Measurements from ENCODE around the gene CACNA2D4.

CACNA2D4 gene

GRCh38 chr12:1773937-1774655 lies 144.4 kb downstream of the CACNA2D4 start:
- DNase-seq (ENCODE audit: low read depth) = no peak
- H3K4me3 ChIP-seq (ENCODE audit: low read depth, low read length) = no peak overlapping the region

GRCh38 chr12:1769809-1770494 lies 148.5 kb downstream of the CACNA2D4 start:
- no peak for DNase-seq (ENCODE audit: low read depth)

DNA sequence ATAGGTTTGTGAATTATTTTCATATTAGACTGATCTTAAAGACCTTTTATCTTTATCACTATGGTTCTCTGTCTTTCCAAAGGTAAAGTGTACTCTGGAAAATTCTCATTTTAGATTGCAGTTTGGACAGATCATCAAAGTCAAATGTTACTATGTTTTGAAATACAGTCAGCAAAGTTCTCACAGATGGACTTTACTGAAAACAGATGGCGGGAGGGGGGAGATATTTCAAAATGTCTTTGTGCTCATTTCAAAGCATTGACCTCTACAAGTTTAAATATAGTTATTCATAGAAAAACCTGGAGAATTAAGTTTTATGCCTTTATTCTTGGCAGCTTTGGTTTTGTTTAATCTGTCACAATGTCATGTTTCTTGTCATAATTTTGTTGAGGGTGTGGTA lies 149.8 kb downstream of the CACNA2D4 start:
- H3K4me3 ChIP-seq (ENCODE audit: low read depth, low read length) = no peak overlapping the region
- no peak for DNase-seq (ENCODE audit: low read depth)

More at GRCh38 chr12:1769809-1770494, 148.5 kb downstream of the CACNA2D4 start:
- H3K4me3 ChIP-seq (ENCODE audit: low read depth, low read length) = no peak overlapping the region

- DNase-seq (ENCODE audit: low read depth) = no peak
- no peak overlapping the region for H3K4me3 ChIP-seq (ENCODE audit: low read depth, low read length)
Measured at GRCh38 chr12:1767407-1768090, 150.9 kb downstream of the CACNA2D4 start.

DNA sequence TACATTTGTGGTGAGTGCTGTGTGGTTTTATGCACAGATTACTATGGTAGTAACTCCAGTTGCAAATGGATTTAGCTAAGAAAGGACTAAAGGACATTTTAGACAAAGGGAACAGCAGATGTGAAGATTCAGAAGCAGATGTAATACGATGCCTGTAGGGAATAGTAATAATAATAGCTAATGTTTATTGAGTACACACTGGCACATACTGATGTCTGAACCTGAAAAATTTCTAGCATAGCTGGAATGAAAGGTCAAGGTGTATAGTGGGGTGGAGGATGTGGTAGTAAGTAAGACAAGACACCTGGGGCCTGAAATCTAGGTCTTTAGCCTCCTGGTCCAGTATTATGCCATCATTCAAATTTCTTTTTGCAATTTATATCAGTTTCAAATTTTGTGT lies 152.3 kb downstream of the CACNA2D4 start:
- no peak for DNase-seq (ENCODE audit: low read depth)

GRCh38 chr12:1763153-1763552 lies 155.3 kb downstream of the CACNA2D4 start:
- no peak overlapping the region for H3K4me3 ChIP-seq (ENCODE audit: low read depth, low read length)
- no peak for DNase-seq (ENCODE audit: low read depth)

More for the DNA sequence above, 152.3 kb downstream of the CACNA2D4 start:
- H3K4me3 ChIP-seq (ENCODE audit: low read depth, low read length) = no peak overlapping the region

- no peak overlapping the region for H3K4me3 ChIP-seq (ENCODE audit: low read depth, low read length)
- DNase-seq (ENCODE audit: low read depth) = no peak
Measured at GRCh38 chr12:1761857-1762256, 156.6 kb downstream of the CACNA2D4 start.

- no peak for DNase-seq (ENCODE audit: low read depth)
Measured at GRCh38 chr12:1760566-1761382, 157.7 kb downstream of the CACNA2D4 start.

DNA sequence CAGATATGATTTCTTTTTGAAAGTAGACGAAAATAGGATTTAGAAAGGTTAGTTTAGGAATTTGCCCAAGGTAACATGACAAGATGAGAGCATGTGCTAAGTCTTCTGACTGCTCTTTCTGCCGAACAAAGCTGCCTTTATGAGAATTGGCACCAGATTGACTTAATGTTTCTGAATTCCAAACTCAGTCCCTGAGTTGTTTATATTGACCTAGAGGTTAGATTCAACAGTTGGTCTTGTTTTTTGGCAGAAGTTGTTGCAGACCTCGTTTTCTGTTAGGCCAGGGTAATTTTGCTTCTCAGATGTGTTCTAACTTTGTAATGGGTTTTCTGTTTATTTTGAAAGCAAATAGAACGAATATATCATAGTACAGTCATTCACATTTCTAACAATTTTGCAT lies 159.6 kb downstream of the CACNA2D4 start:
- H3K4me3 ChIP-seq (ENCODE audit: low read depth, low read length) = no peak overlapping the region
- DNase-seq (ENCODE audit: low read depth) = no peak

More at GRCh38 chr12:1760566-1761382, 157.7 kb downstream of the CACNA2D4 start:
- H3K4me3 ChIP-seq (ENCODE audit: low read depth, low read length) = no peak overlapping the region

DNA sequence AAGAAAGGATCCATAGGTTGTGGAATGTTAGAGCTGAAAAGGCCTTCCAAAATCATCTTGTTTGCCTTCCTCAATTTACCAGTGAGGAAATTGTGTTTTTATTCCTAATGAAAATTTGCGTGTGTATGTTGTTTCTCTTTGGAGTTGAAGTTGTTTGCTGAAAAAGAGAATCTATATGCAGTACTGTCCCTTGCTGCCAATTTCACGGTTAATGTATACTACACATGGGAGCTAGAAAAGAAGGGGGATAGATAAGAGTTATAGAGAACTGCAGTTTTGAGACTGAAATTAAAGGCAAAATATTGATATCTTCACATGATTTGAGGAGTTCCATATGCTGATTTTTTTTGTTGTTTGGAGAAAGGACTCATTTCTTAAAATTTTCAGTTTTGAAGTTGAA lies 160.1 kb downstream of the CACNA2D4 start:
- DNase-seq (ENCODE audit: low read depth) = no peak
- H3K4me3 ChIP-seq (ENCODE audit: low read depth, low read length) = no peak overlapping the region

GRCh38 chr12:1750300-1750699 lies 168.2 kb downstream of the CACNA2D4 start:
- H3K4me3 ChIP-seq (ENCODE audit: low read depth, low read length) = no peak overlapping the region
- no peak for DNase-seq (ENCODE audit: low read depth)

- DNase-seq (ENCODE audit: low read depth) = no peak
- no peak overlapping the region for H3K4me3 ChIP-seq (ENCODE audit: low read depth, low read length)
Measured at GRCh38 chr12:1749019-1749418, 169.4 kb downstream of the CACNA2D4 start.

DNA sequence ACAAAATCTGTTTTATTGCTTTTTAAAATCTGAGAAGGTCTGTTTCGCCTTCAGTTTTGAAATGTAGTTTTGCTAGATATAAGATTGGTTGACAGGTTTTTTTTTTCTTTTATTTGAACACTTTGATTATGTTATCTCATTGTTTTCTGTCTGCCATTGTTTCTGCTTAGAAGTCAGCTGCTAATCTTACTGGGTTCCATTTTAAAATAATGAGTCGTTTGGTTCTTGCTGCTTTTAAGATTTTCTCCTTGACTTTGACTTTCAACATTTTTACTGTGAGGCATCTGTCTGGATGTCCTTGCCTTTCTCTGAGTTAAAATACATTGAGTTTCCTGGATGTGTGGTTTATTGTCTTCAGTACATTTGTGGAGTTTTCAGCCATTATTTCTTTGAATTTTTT lies 170.8 kb downstream of the CACNA2D4 start:
- DNase-seq (ENCODE audit: low read depth) = no peak
- no peak overlapping the region for H3K4me3 ChIP-seq (ENCODE audit: low read depth, low read length)

- no peak for DNase-seq (ENCODE audit: low read depth)
- H3K4me3 ChIP-seq (ENCODE audit: low read depth, low read length) = no peak overlapping the region
Measured at GRCh38 chr12:1744932-1745331, 173.5 kb downstream of the CACNA2D4 start.

All from skeletal muscle cell (primary cell).